Left colon (tissue), 2 donors: ENCODE measurements around the gene OSBPL10. TPM values are rescaled to one million over a fixed set of nuclear protein-coding genes. Genes with fewer than 3 reads are reported as not detected.
A peak's percentile ranks its signal among the peaks of the same experiment; 100 is the strongest.
"Not testable (repeated sequence)": the region's sequence is repeated elsewhere in the genome, so short reads cannot be mapped to it uniquely, and the experiment has no call there.

ENCODE experiments used
- ATAC-seq: fragments of 200-7000 bp; cut with Tn5 transposase; one replicate; pipeline ENCODE4 v1.9.1; 2020; ENCODE audit warnings: mild to moderate bottlenecking, moderate library complexity
- DNase-seq, 2 donors: peaks; one replicate each; pipeline ENCODE4 v3.0.0-alpha.2; 2020
- intact Hi-C, 2 donors: fragments of 100-400 bp; cut with DNase I in 1 of 2; cut with micrococcal nuclease in 1 of 2; formaldehyde crosslinking; loops; one replicate each; pipeline versions ENCODE4 v1.11.2 to v1.14.0; 2022; cut with DNase I, micrococcal nuclease
- total RNA-seq, 2 donors: library from RNA; stranded (reverse); fragmentation: NEBNext Ultra II Directional; extraction: Animal tissue kit (Norgen Biotek cat#: 25700); gene quantifications; one replicate each; pipeline ENCODE4 v1.2.1, GENCODE V29; 2021
- donor health status: DM: no; HTN: no; CAD: no.
- donor health status: DM: yes; HTN: yes; CAD: no.

OSBPL10 gene
- total RNA-seq, 2 donors from 2014 or later: 16.2 to 19.6 TPM

DNA sequence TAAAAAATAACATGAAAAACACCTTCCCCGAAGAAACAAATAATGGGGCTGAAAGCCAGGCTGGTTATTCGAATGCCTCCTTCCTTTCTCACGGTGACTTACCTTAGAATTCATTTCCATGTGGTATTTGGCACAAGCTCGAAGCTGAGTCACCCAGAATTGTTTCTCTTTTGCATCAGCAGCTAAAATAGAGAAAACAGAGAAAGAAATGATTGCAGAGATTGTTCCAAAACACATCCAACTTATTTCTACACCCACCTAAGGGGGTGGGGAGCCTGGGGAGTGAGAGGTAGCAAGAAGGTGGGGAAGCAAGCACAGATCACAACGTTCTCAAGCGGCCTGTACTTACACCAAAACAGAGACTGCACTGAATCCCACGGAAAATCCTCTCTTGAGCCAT, 104.7 kb downstream of the OSBPL10 start:
- ATAC-seq (no peak), DNase-seq (no peak)
- intact Hi-C loops: no loop called here

- intact Hi-C loops: no loop called here
- no peak for ATAC-seq
- DNase-seq: no peak
Measured at GRCh38 chr3:31875437-31875836, 105.6 kb downstream of the OSBPL10 start.

DNA sequence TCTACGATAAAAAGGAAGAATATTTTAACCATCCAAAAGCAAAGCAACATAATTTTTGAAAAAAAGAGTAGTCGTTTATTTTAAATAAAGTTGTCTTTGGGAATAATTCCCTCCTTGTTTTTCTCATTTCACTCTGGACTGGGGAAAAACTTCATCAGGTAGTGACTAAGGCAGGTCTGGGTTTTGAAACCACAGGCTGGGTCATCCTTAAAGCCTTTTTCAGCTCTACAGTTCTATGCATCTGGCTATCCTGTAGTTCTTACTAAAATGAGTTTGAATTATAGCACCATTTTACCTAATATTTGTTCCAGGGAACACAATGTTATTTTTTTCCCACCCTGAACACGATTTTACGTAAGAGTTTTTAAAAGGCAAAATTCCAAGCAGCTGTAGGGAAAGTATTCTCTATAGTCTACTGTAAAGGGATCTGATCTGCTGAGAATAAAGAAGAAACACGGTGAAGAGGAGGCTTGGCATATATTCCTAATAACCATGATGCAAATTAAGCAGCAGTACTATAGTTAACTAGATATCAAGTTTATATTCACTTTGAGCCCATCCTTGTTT, 107.7 kb downstream of the OSBPL10 start:
- DNase-seq (no peak), ATAC-seq (no peak)
- intact Hi-C loops: no loop called here

- intact Hi-C loops: no loop called here
- ATAC-seq: no peak
- no peak for DNase-seq
Measured at GRCh38 chr3:31871939-31872507, 109.0 kb downstream of the OSBPL10 start.

GRCh38 chr3:31870111-31870510, 111.0 kb downstream of the OSBPL10 start:
- DNase-seq, ATAC-seq, intact Hi-C loops: not testable (repeated sequence)

DNA sequence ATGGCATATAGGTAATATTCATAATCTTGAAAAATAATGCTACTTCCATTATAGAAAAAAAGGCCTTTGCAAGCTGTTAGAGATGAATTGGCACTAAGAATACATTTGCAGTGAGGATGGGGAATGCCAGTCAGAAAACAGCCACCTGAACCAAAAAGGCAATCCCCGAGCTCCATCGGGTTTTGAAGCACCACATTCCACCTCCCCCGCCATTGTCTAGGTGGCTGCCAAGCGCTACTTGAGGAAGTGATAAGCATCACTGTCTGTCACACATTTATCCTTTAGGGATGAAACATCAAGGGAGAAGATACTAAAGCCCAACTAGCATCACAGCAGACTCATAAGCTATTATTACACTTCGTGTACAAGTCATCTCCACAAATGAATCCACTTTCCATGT, 112.8 kb downstream of the OSBPL10 start:
- ATAC-seq: no peak
- intact Hi-C loops: no loop called here

GRCh38 chr3:31862666-31863279, 118.3 kb downstream of the OSBPL10 start:
- ATAC-seq (no peak), DNase-seq (no peak)
- intact Hi-C loops: no loop called here

More for the DNA sequence above, 112.8 kb downstream of the OSBPL10 start:
- no peak for DNase-seq

- intact Hi-C loops: no loop called here
- DNase-seq (no peak), ATAC-seq (no peak)
Measured at GRCh38 chr3:31861826-31862225, 119.2 kb downstream of the OSBPL10 start.

DNA sequence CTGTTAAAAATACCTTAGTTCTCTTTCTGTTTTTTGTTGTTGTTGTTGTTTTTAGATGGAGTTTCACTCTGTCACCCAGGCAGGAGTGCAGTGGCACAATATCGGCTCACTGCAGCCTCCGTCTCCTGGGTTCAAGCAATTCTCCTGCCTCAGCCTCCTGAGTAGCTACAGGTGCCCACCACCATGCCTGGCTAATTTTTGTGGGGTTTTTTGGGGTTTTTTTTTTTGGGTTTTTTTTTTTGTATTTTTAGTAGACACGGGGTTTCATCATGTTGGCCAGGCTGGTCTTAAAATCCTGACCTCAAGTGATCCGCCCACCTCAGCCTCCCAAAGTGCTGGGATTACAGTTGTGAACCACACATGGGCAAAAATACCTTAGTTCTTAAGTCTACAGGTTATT, 120.4 kb downstream of the OSBPL10 start:
- DNase-seq, intact Hi-C loops, ATAC-seq: not testable (repeated sequence)

GRCh38 chr3:31859245-31859644, 121.8 kb downstream of the OSBPL10 start:
- intact Hi-C loops: no loop called here
- ATAC-seq (peak; percentile 60), DNase-seq (no peak)

GRCh38 chr3:31858439-31858838, 122.6 kb downstream of the OSBPL10 start:
- ATAC-seq (no peak), DNase-seq (no peak)
- intact Hi-C loops: no loop called here

DNA sequence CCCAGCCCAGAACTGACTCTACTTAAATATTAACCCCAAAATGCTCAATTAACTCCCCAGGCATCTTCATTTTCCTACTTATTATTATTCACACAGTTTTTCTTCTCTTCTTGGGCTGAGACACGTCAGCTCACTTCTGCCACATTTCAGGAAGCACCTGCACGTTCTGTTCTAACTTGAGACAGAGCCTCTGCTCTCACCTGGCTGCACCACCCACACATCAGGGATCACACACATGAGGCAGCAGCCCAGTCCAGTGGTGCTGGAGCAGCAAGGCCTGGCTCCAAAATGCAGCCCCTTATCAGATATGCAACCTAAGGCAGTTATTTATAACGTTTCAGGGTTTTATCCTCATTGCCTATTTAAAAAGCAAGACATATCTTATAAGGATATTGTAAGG, 127.5 kb downstream of the OSBPL10 start:
- intact Hi-C loops: no loop called here
- ATAC-seq (no peak), DNase-seq (no peak)

- intact Hi-C loops: no loop called here
- ATAC-seq (no peak), DNase-seq (no peak)
Measured at GRCh38 chr3:31851278-31851677, 129.8 kb downstream of the OSBPL10 start.

DNA sequence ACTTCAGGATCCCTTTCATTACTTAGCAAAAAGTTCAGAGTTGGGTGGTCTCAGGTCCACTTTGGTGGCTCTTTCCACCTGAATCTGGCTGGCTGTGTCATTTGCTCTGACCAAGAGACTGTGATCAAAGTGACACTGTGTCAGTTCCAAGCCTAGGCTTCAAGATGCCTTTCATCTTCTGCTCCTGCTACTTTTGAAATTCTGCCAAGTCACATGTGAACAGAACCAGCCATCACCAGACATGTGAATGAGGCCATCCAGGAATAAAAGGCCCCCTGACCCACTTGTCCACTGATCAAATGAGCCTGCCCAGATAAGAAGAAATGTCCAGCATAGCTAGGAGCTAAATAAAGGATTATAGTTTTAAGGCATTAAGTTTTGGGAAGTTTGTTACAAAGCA, 132.2 kb downstream of the OSBPL10 start:
- intact Hi-C loops: no loop called here
- DNase-seq (no peak), ATAC-seq (no peak)

DNA sequence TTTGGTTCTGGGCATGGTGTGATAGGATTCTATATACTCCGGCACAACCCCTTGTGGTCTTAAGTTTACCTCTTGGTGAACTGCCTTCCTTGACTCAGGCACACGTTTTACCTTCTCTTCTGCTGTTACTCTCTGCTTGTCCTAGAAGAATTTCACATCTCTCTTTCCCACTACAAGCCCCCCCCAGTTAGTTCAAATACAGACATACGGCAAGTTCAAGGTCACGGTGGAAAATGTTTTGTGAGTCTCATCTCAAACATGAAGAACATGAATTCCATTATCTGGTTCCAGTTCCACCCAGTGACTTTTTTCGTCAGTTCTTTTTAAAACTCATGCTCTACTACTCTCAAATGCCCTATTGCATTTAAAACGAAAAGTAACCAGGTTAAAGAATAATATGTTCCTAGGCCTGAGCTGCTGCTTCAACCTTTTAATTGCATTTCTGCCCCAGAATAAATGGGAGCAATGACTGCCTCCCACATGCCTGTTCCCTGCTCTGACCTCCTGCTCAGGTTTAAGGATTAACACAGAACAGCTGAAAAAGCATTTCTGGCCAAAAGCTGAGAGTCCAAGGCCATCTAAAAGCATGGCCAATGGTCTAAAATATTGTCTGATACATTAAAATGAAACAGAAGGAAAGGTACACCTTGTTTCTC, 132.8 kb downstream of the OSBPL10 start:
- no peak for DNase-seq
- no peak for ATAC-seq
- intact Hi-C loops: no loop called here

GRCh38 chr3:31847760-31848159, 133.3 kb downstream of the OSBPL10 start:
- no peak for ATAC-seq
- intact Hi-C loops: no loop called here
- DNase-seq: no peak

DNA sequence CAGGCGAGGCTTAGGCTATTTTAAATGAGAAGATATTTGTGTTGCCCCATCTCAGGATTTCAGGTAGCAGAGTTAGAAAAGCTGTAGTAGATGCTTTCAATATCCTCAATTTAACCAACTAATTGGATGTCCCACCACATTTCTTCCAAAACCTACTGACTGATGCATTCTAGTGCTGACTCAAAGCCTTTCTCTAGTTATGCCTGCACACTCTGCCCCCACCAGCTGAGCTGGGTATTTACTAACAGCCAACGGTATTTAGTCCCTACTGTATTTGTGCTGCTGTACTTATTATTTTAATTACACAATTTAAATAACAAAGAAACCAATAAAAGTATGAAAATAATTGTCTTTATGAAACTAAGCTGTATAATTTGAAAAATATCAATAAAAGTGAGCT, 139.5 kb downstream of the OSBPL10 start:
- intact Hi-C loops: no loop called here
- DNase-seq (no peak), ATAC-seq (no peak)

- ATAC-seq: no peak
- intact Hi-C loops: no loop called here
Measured at GRCh38 chr3:31840252-31840651, 140.8 kb downstream of the OSBPL10 start.

GRCh38 chr3:31839144-31839917, 141.7 kb downstream of the OSBPL10 start:
- no peak for DNase-seq
- intact Hi-C loops: no loop called here
- ATAC-seq: no peak

More at GRCh38 chr3:31840252-31840651, 140.8 kb downstream of the OSBPL10 start:
- no peak for DNase-seq
